Measurements from ENCODE around the gene SLC6A20. TPM values are rescaled to one million over a fixed set of nuclear protein-coding genes. Genes with fewer than 3 reads are reported as not detected.

SLC6A20 gene
- total RNA-seq, 1 experiment from 2014 or later: 0.10 TPM

- peak; percentile 56 for DNase-seq (ENCODE audit: low read depth)
- in situ Hi-C loops (cut with HindIII; ENCODE audit: low pct_unique_long_range_greater_than_20kb, low sequenced_read_pairs): no loop called here
Observed at GRCh38 chr3:45705839-45706808, 90.2 kb downstream of the SLC6A20 start.

Other genes starting within 250 kb of the SLC6A20 start
- 11.6 and 16.4 TPM in 2 replicates for gene LIMD1, start 201.8 kb downstream of the SLC6A20 start, total RNA-seq (2014; rRNA removed; shearing (Covaris generic); ENCODE audit: low replicate concordance)
- 9.9 and 26.2 TPM in 2 replicates for gene SACM1L, start 107.1 kb downstream of the SLC6A20 start, total RNA-seq (2014; rRNA removed; shearing (Covaris generic); ENCODE audit: low replicate concordance)
- 39.5 and 48.5 TPM in 2 replicates for gene LZTFL1, start 45.6 kb upstream of the SLC6A20 start, total RNA-seq (2014; rRNA removed; shearing (Covaris generic); ENCODE audit: low replicate concordance)
- 0.81 TPM in 1 of 2 replicates, not detected in the other for gene CCR9, start 90.0 kb upstream of the SLC6A20 start, total RNA-seq (2014; rRNA removed; shearing (Covaris generic); ENCODE audit: low replicate concordance)
- gene CXCR6, start 146.9 kb upstream of the SLC6A20 start, total RNA-seq (2014; rRNA removed; shearing (Covaris generic); ENCODE audit: low replicate concordance): not detected in 2 replicates
- gene FYCO1, start 199.3 kb upstream of the SLC6A20 start, total RNA-seq (2014; rRNA removed; shearing (Covaris generic); ENCODE audit: low replicate concordance): 12.0 and 23.6 TPM in 2 replicates
- gene XCR1, start 230.9 kb upstream of the SLC6A20 start, total RNA-seq (2014; rRNA removed; shearing (Covaris generic); ENCODE audit: low replicate concordance): not detected in 2 replicates

All from Caki2 (cell line).